Brain microvascular endothelial cell (primary cell): ENCODE measurements around the gene CASR.
A peak's percentile ranks its signal among the peaks of the same experiment; 100 is the strongest.

Experiments used
- DNase-seq: peaks from one replicate; pipeline ENCODE4 v3.0.0-alpha.2; 2020
- H3K27ac ChIP-seq: fragments of 250-450 bp; sonication (Bioruptor Pico); 2 replicates; pipeline ENCODE4 v1.5.1; 2020; ENCODE audit warnings: mild to moderate bottlenecking, moderate library complexity
- H3K27me3 ChIP-seq: fragments of 250-450 bp; sonication (Bioruptor Pico); replicated peaks from 2 replicates; pipeline ENCODE4 v1.5.1; 2020; ENCODE audit warnings: mild to moderate bottlenecking
- H3K36me3 ChIP-seq: fragments of 250-450 bp; sonication (Bioruptor Pico); replicated peaks from 2 replicates; pipeline ENCODE4 v1.5.1; 2020; ENCODE audit warnings: mild to moderate bottlenecking
- H3K4me3 ChIP-seq: 2 replicates; pipeline ENCODE4 v1.5.1; 2011; ENCODE audit warnings: low read depth, mild to moderate bottlenecking, control low read depth, low read length, moderate library complexity
- CTCF ChIP-seq: IDR thresholded peaks from 2 replicates; pipeline ENCODE4 v1.5.1; 2011; ENCODE audit warnings: low read depth, mild to moderate bottlenecking, moderate library complexity, low read length, control low read depth, inconsistent platforms; ENCODE audit errors: missing control alignments
- in situ Hi-C: cut with HindIII; loops from 2 replicates; pipeline ENCODE4 v1.10.0; 2017; ENCODE audit warnings: low sequenced_read_pairs, low pct_ligation_motif_present

Gene CASR

DNA sequence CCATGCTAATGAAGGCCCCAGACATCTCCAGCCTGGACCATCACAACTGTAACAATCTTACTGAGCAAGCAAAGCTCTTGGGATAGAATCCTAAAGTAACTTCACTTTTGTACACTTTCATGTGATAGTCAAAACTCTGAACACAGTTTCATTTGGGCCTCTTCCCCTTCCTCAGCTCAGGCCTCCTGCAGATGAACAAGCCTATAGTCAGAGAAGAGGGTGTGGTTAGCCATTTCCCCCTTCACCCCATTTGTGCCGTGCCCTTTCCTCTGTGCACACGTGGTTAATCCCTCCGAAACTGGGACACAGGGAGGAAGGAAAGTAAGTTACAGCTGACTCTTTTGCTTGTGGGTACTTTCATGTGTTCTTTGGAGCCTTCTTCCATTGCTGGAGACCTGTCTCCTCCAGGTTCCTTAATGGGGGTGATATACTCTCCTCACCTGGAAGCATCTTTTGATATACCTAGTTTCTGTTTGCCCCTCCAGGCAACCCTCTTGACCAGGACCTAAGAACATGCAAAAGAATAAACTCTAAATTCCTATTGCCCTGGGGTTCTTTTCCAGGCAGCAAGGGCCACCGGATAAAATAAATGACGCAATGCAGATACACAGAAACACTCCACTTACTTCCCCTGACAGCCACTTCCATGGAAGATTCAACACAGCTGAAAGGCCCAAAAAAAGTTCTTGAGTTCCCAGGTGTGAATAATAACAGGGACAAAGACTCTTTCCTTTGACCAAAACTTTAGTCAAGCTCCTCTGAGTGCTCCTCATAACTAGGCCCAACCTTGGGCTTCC, 112.0 kb downstream of the CASR start:
- in situ Hi-C loops, result no loop called here

GRCh38 chr3:122298239-122298638, 114.8 kb downstream of the CASR start:
- DNase-seq, result no peak
- Histone ChIP-seq H3K36me3 (no peaks in the 10 kb centered on the region), H3K4me3 (no peak overlapping the region), H3K27ac (no peak overlapping the region), H3K27me3 (peaks cover under 1% of the 10 kb centered on the region)
- no peak for TF ChIP-seq CTCF
- in situ Hi-C loops, result no loop called here

More for the DNA sequence above, 112.0 kb downstream of the CASR start:
- Histone ChIP-seq H3K4me3 (no peak overlapping the region), H3K27me3 (peaks cover 3% of the 10 kb centered on the region), H3K36me3 (no peaks in the 10 kb centered on the region), H3K27ac (no peak overlapping the region)
- DNase-seq, result no peak
- no peak for TF ChIP-seq CTCF

GRCh38 chr3:122299215-122299614, 115.7 kb downstream of the CASR start:
- no peak for TF ChIP-seq CTCF
- no peaks in the 10 kb centered on the region for H3K27me3 ChIP-seq
- in situ Hi-C loops, result no loop called here
- no peak overlapping the region for H3K4me3 ChIP-seq
- H3K27ac ChIP-seq, result no peak overlapping the region
- DNase-seq, result no peak
- H3K36me3 ChIP-seq, result no peaks in the 10 kb centered on the region

GRCh38 chr3:122299872-122300460, 116.5 kb downstream of the CASR start:
- peak; percentile 64 for TF ChIP-seq CTCF
- in situ Hi-C loops, result no loop called here

GRCh38 chr3:122301063-122301462, 117.6 kb downstream of the CASR start:
- no peak overlapping the region for H3K27ac ChIP-seq
- H3K4me3 ChIP-seq, result no peak overlapping the region
- in situ Hi-C loops, result no loop called here
- no peaks in the 10 kb centered on the region for H3K36me3 ChIP-seq
- no peak for DNase-seq
- TF ChIP-seq CTCF, result no peak
- no peaks in the 10 kb centered on the region for H3K27me3 ChIP-seq

More at GRCh38 chr3:122299872-122300460, 116.5 kb downstream of the CASR start:
- Histone ChIP-seq H3K27me3 (no peaks in the 10 kb centered on the region), H3K36me3 (no peaks in the 10 kb centered on the region), H3K27ac (no peak overlapping the region), H3K4me3 (no peak overlapping the region)
- peak; percentile 47 for DNase-seq
